ENCODE results near the gene TFPI.

DNA sequence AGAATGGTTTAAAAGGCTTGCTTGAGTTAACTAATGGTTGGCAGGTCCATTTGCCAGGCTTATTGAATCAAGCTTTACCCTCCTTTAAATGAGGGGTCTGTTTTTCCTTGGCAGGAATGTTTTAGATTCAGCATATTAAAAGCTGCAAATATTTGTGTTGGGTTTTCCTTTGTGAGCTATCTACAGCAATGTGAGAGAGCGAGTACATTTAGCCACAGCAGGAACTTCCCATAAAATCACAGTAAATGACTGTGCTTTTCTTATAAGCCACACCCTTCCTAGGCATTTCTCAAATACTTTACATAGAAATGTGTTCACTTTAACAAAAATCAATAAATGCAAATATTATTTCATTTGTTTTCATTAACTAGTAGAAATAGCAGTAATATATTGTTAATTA, 130.1 kb downstream of the TFPI start:
- TF ChIP-seq POLR2A (IDR thresholded peaks at IDR 0.05; ENCODE audit: borderline replicate concordance, extremely low read depth, insufficient read depth, insufficient read length) (no peak), ELF1 (IDR thresholded peaks at IDR 0.05; ENCODE audit: borderline replicate concordance, low read depth) (no peak)

All from HCT116 (cell line).